GM12892 (cell line): ENCODE data around the gene GNG13.
A peak's percentile ranks its signal among the peaks of the same experiment; 100 is the strongest.

ENCODE experiments used
- DNase-seq: peaks from one replicate; pipeline ENCODE4 v3.0.0; 2011; ENCODE audit not compliant: insufficient read length
- FAIRE-seq: peaks from 2 replicates; lab custom pipeline; 2011; peaks lifted over from hg19 to GRCh38; lab: Jason Lieb, UNC
- POLR2A ChIP-seq: IDR thresholded peaks from 2 replicates; pipeline ENCODE4 v1.6.1; 2011; ENCODE audit warnings: low read depth, low read length, control low read depth
- POLR2AphosphoS5 ChIP-seq: IDR thresholded peaks from 2 replicates; pipeline ENCODE4 v1.6.1; 2011; ENCODE audit warnings: low read depth, low read length, control low read depth
- TAF1 ChIP-seq: IDR thresholded peaks from 2 replicates; pipeline ENCODE4 v1.6.1; 2011; ENCODE audit warnings: low read depth, mild to moderate bottlenecking, control low read depth, low read length, borderline replicate concordance

GNG13 gene

GRCh38 chr16:819336-820043 lies 19.0 kb upstream of the GNG13 start:
- FAIRE-seq (no peak), DNase-seq (no peak)
- no peak for TF ChIP-seq TAF1
- no peak for TF ChIP-seq POLR2A
- no peak for TF ChIP-seq POLR2AphosphoS5

- TF ChIP-seq TAF1 (no peak), POLR2A (no peak), POLR2AphosphoS5 (no peak)
- FAIRE-seq: no peak
- DNase-seq: no peak
These were observed 18.1 kb upstream of the GNG13 start for GRCh38 chr16:818592-818991.

GRCh38 chr16:818132-818531 lies 17.6 kb upstream of the GNG13 start:
- FAIRE-seq: no peak
- no peak for TF ChIP-seq POLR2AphosphoS5
- no peak for TF ChIP-seq POLR2A
- no peak for TF ChIP-seq TAF1
- DNase-seq: no peak

- DNase-seq (no peak), FAIRE-seq (no peak)
- no peak for TF ChIP-seq TAF1
These were observed 16.7 kb upstream of the GNG13 start for GRCh38 chr16:817001-817906.

- no peak for DNase-seq
- TF ChIP-seq TAF1 (no peak), POLR2AphosphoS5 (no peak), POLR2A (no peak)
- no peak for FAIRE-seq
These were observed 15.3 kb upstream of the GNG13 start for GRCh38 chr16:815861-816260.

GRCh38 chr16:814974-815373 lies 14.4 kb upstream of the GNG13 start:
- TF ChIP-seq TAF1: no peak
- no peak for TF ChIP-seq POLR2AphosphoS5
- no peak for TF ChIP-seq POLR2A
- DNase-seq: no peak
- no peak for FAIRE-seq

GRCh38 chr16:813916-814412 lies 13.4 kb upstream of the GNG13 start:
- DNase-seq: no peak
- no peak for FAIRE-seq
- no peak for TF ChIP-seq TAF1
- TF ChIP-seq POLR2AphosphoS5: no peak
- TF ChIP-seq POLR2A: no peak

GRCh38 chr16:813204-813915 lies 12.8 kb upstream of the GNG13 start:
- no peak for DNase-seq

GRCh38 chr16:808085-808386 lies 7.5 kb upstream of the GNG13 start:
- no peak for TF ChIP-seq TAF1
- TF ChIP-seq POLR2A: no peak
- TF ChIP-seq POLR2AphosphoS5: no peak
- no peak for FAIRE-seq
- DNase-seq: no peak

More at GRCh38 chr16:813204-813915, 12.8 kb upstream of the GNG13 start:
- TF ChIP-seq POLR2AphosphoS5 (no peak), TAF1 (no peak), POLR2A (no peak)
- no peak for FAIRE-seq

- FAIRE-seq (peak; percentile 96), DNase-seq (peak; percentile 99)
- TF ChIP-seq POLR2AphosphoS5 (peak; percentile 77), TAF1 (peak; percentile 44; the same call in 1 of the 2 replicates), POLR2A (peak; percentile 84; the same call in 1 of the 2 replicates)
These were observed 7.0 kb upstream of the GNG13 start for GRCh38 chr16:807347-808084.
